GM12878 (cell line): Measurements from ENCODE around the gene RPL27A. TPM values are rescaled to one million over a fixed set of nuclear protein-coding genes. Genes with fewer than 3 reads are reported as not detected.

ENCODE experiments used
- ATF7 ChIP-seq: fragments of 450-650 bp; IDR thresholded peaks from 2 replicates; pipeline ENCODE4 v1.6.1; 2016; ENCODE audit warnings: low read depth, mild to moderate bottlenecking
- CBFB ChIP-seq: IDR thresholded peaks from 2 replicates; pipeline ENCODE4 v1.6.1; 2016; ENCODE audit warnings: antibody characterized with exemption, low read depth
- CHD4 ChIP-seq: fragments of 200-600 bp; sonication (generic); IDR thresholded peaks from 2 replicates; pipeline ENCODE4 v1.6.1; 2016; ENCODE audit warnings: mild to moderate bottlenecking
- E2F8 ChIP-seq: fragments of 450-650 bp; IDR thresholded peaks from 2 replicates; pipeline ENCODE4 v1.6.1; 2018; ENCODE audit warnings: mild to moderate bottlenecking, low read depth, moderate library complexity; ENCODE audit not compliant: partially characterized antibody
- EED ChIP-seq: sonication (generic); IDR thresholded peaks from 2 replicates; pipeline ENCODE4 v1.6.1; 2016; ENCODE audit warnings: antibody characterized with exemption, low read depth
- EP300 ChIP-seq, 2 experiments: fragments of 150-350 bp in 1 of 2; IDR thresholded peaks; 2 replicates each; pipeline ENCODE4 v1.6.1; 2011 to 2012; ENCODE audit warnings: low read depth in 2 of 2, low read length in 2 of 2, borderline replicate concordance in 1 of 2, improper control_type of control experiment in 1 of 2, inconsistent platforms in 1 of 2; ENCODE audit not compliant: control insufficient read depth in 1 of 2
- ESRRA ChIP-seq: IDR thresholded peaks from 2 replicates; pipeline ENCODE4 v1.6.1; 2012; ENCODE audit warnings: mild to moderate bottlenecking, low read length, improper control_type of control experiment
- ETV6 ChIP-seq, 2 experiments: fragments of 450-650 bp in 1 of 2; IDR thresholded peaks in 1 of 2; conservative IDR thresholded peaks in 1 of 2; 2 replicates each; pipeline ENCODE4 v1.6.1; 2014; ENCODE audit warnings: antibody characterized with exemption in 1 of 2, borderline replicate concordance in 1 of 2, low read depth in 1 of 2, mild to moderate bottlenecking in 1 of 2, moderate library complexity in 1 of 2
- FOS ChIP-seq: IDR thresholded peaks from 3 replicates; pipeline ENCODE4 v1.6.1; 2011; ENCODE audit warnings: borderline replicate concordance; ENCODE audit not compliant: insufficient read length; ENCODE audit errors: extremely low read depth
- FOXK2 ChIP-seq: fragments of 450-650 bp; IDR thresholded peaks from 2 replicates; pipeline ENCODE4 v1.6.1; 2017; ENCODE audit warnings: mild to moderate bottlenecking, moderate library complexity
- HDGF ChIP-seq: fragments of 450-650 bp; IDR thresholded peaks from 2 replicates; pipeline ENCODE4 v1.6.1; 2016; ENCODE audit warnings: antibody characterized with exemption
- IKZF1 ChIP-seq: fragments of 450-650 bp; conservative IDR thresholded peaks from 2 replicates; pipeline ENCODE4 v1.6.1; 2017; ENCODE audit warnings: antibody characterized with exemption, mild to moderate bottlenecking
- MEF2A ChIP-seq: IDR thresholded peaks from 2 replicates; pipeline ENCODE4 v1.6.1; 2011; ENCODE audit warnings: low read depth, mild to moderate bottlenecking, low read length, moderate library complexity; ENCODE audit not compliant: insufficient read depth
- NFIC ChIP-seq: IDR thresholded peaks from 2 replicates; pipeline ENCODE4 v1.6.1; 2012; ENCODE audit warnings: low read depth, mild to moderate bottlenecking, inconsistent platforms, low read length, moderate library complexity
- NFYA ChIP-seq: IDR thresholded peaks from 2 replicates; pipeline ENCODE4 v1.6.1; 2011; ENCODE audit warnings: low read depth, mild to moderate bottlenecking, low read length, improper control_type of control experiment, borderline replicate concordance
- POLR2AphosphoS5 ChIP-seq: IDR thresholded peaks from 2 replicates; pipeline ENCODE4 v1.6.1; 2011; ENCODE audit warnings: mild to moderate bottlenecking, low read length, inconsistent platforms
- RBBP5 ChIP-seq: fragments of 200-600 bp; sonication (generic); conservative IDR thresholded peaks from 2 replicates; pipeline ENCODE4 v1.6.1; 2016
- RELA ChIP-seq: fragments of 450-650 bp; IDR thresholded peaks from 2 replicates; pipeline ENCODE4 v1.8.0; 2014; ENCODE audit warnings: borderline replicate concordance; ENCODE audit not compliant: partially characterized antibody
- TCF12 ChIP-seq: IDR thresholded peaks from 2 replicates; pipeline ENCODE4 v1.6.1; 2011; ENCODE audit warnings: low read depth, mild to moderate bottlenecking, low read length
- TCF7 ChIP-seq: IDR thresholded peaks from 2 replicates; pipeline ENCODE4 v1.6.1; 2014; ENCODE audit warnings: antibody characterized with exemption, borderline replicate concordance
- USF2 ChIP-seq: IDR thresholded peaks from 2 replicates; pipeline ENCODE4 v1.6.1; 2011; ENCODE audit warnings: low read depth, low read length, improper control_type of control experiment, borderline replicate concordance
- polyA plus RNA-seq, 11 experiments: library from polyadenylated mRNA; depleted of rRNA in 4 of 11; unstranded in 6 of 11; stranded (reverse) in 5 of 11; fragments of >200 nt; fragmentation: Nextera tagmentation in 4 of 11; fragmentation: Illumina TruSeq in 1 of 11; extraction: Ambion mirVana in 4 of 11; extraction: Trizol in 1 of 11; gene quantifications; 1 replicate in 1 of 11; 2 replicates in 10 of 11; pipeline versions ENCODE4 v1.2.1 to v1.2.3, GENCODE V29; 2011 to 2016; ENCODE audit warnings: inconsistent platforms in 2 of 11, missing spikeins in 2 of 11, low read depth in 1 of 11
- total RNA-seq, 4 experiments: library from RNA; depleted of rRNA in 3 of 4; stranded (reverse); fragments of >200 nt in 3 of 4; fragmentation: Illumina TruSeq in 1 of 4; extraction: Trizol in 1 of 4; gene quantifications; 2 replicates each; pipeline versions ENCODE4 v1.2.1 to v1.2.3, GENCODE V29; 2013 to 2021
- TF ChIP-seq, protein P1 (sequence below): fragments of 450-650 bp; IDR thresholded peaks from 2 replicates; pipeline ENCODE4 v1.6.1; 2016; ENCODE audit warnings: mild to moderate bottlenecking
- TF ChIP-seq, protein P2 (sequence below): fragments of 450-650 bp; formaldehyde crosslinking; IDR thresholded peaks from 2 replicates; pipeline ENCODE4 v1.5.0; 2022; ENCODE audit warnings: mild to moderate bottlenecking, missing genetic modification characterization

Gene RPL27A
- total and polyA plus RNA-seq, 10 of the 15 experiments (the other 5 are each of a cell fraction or from before 2014, with no cell fraction given), result 978 to 4,776 (median 1,959) TPM

GRCh38 chr11:8731647-8732323, 49.2 kb downstream of the RPL27A start (continued):
- no peak for TF ChIP-seq E2F8
- no peak for TF ChIP-seq POLR2AphosphoS5
- no peak for TF ChIP-seq EED
- TF ChIP-seq USF2, result no peak
- TF ChIP-seq EP300 (IDR thresholded peaks at IDR 0.05; ENCODE audit: borderline replicate concordance in 1 of 2, control insufficient read depth in 1 of 2, low read depth in 2 of 2, low read length in 2 of 2), result no peak
- TF ChIP-seq TCF12, result no peak
- TF ChIP-seq ETV6 (conservative IDR thresholded peaks at IDR 0.05 in 1 of 2, IDR thresholded peaks at IDR 0.05 in 1 of 2; ENCODE audit: borderline replicate concordance in 1 of 2, low read depth in 1 of 2), result no peak
- no peak for TF ChIP-seq RBBP5
- TF ChIP-seq, protein P1, sequence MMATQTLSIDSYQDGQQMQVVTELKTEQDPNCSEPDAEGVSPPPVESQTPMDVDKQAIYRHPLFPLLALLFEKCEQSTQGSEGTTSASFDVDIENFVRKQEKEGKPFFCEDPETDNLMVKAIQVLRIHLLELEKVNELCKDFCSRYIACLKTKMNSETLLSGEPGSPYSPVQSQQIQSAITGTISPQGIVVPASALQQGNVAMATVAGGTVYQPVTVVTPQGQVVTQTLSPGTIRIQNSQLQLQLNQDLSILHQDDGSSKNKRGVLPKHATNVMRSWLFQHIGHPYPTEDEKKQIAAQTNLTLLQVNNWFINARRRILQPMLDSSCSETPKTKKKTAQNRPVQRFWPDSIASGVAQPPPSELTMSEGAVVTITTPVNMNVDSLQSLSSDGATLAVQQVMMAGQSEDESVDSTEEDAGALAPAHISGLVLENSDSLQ, result no peak
- TF ChIP-seq, protein P2, sequence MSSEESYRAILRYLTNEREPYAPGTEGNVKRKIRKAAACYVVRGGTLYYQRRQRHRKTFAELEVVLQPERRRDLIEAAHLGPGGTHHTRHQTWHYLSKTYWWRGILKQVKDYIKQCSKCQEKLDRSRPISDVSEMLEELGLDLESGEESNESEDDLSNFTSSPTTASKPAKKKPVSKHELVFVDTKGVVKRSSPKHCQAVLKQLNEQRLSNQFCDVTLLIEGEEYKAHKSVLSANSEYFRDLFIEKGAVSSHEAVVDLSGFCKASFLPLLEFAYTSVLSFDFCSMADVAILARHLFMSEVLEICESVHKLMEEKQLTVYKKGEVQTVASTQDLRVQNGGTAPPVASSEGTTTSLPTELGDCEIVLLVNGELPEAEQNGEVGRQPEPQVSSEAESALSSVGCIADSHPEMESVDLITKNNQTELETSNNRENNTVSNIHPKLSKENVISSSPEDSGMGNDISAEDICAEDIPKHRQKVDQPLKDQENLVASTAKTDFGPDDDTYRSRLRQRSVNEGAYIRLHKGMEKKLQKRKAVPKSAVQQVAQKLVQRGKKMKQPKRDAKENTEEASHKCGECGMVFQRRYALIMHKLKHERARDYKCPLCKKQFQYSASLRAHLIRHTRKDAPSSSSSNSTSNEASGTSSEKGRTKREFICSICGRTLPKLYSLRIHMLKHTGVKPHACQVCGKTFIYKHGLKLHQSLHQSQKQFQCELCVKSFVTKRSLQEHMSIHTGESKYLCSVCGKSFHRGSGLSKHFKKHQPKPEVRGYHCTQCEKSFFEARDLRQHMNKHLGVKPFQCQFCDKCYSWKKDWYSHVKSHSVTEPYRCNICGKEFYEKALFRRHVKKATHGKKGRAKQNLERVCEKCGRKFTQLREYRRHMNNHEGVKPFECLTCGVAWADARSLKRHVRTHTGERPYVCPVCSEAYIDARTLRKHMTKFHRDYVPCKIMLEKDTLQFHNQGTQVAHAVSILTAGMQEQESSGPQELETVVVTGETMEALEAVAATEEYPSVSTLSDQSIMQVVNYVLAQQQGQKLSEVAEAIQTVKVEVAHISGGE (CRISPR knock-in tag), result no peak
- TF ChIP-seq TCF7, result 0 out of 2 replicates have a peak, but pooled peaks have one; percentile 31
- TF ChIP-seq NFYA, result no peak
- TF ChIP-seq MEF2A, result no peak
- TF ChIP-seq RELA, result no peak
- no peak for TF ChIP-seq NFIC
- no peak for TF ChIP-seq HDGF
- TF ChIP-seq ATF7, result peak; percentile 84
- no peak for TF ChIP-seq FOXK2
- no peak for TF ChIP-seq CBFB
- TF ChIP-seq ESRRA, result no peak
- TF ChIP-seq CHD4, result no peak
- no peak; the same call in 1 of the 2 replicates for TF ChIP-seq IKZF1
- no peak for TF ChIP-seq FOS
